ENCODE data around the gene TXNRD3. TPM values are rescaled to one million over a fixed set of nuclear protein-coding genes. Genes with fewer than 3 reads are reported as not detected.

TXNRD3 gene
- total RNA-seq, 1 experiment from 2014 or later: 22.5 TPM

DNA sequence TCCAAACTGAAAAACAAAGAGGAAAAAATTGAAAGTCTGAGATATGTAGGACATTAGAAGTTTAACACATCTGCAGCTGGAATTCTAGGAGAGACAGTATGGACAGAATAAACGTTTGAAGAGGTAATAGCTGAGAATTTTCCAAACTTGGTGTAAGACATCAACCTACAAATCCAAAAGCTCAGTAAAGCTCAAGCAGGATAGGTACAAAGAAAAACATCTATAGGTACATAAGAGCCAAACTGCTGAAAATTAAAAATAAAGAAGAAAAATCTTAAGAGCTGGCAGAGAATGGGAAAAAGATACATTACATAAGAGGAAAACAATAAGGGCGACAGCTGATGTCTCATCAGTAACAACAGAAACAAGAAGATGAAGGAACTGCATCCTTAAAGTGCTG is 73.4 kb downstream of the TXNRD3 start:
- Histone ChIP-seq H3F3A (ENCODE audit: insufficient read depth, low read depth) (no peaks in the 10 kb centered on the region), H3K79me2 (ENCODE audit: low read depth) (no peaks in the 10 kb centered on the region), H3K36me3 (ENCODE audit: low read depth) (no peaks in the 10 kb centered on the region), H2AFZ (no peak overlapping the region), H3K27me3 (ENCODE audit: insufficient read depth, low read depth) (peaks cover 38% of the 10 kb centered on the region), H3K9me2 (ENCODE audit: insufficient read depth) (no peaks in the 10 kb centered on the region), H3K4me2 (no peak overlapping the region), H4K20me1 (ENCODE audit: insufficient read depth) (no peaks in the 10 kb centered on the region), H3K4me1 (replicated peaks; ENCODE audit: insufficient read depth) (no peaks in the 10 kb centered on the region), H3K9me3 (ENCODE audit: insufficient read depth, low read depth) (no peaks in the 10 kb centered on the region), H3K27ac (no peak overlapping the region), H3K4me3 (no peak overlapping the region)
- DNase-seq: no peak
- no TSS peak for BruUV-seq (replicated peaks)
- intact Hi-C loops (cut with micrococcal nuclease; ENCODE audit: unreplicated experiment): no loop called here
- CTCF ChIA-PET: no interaction called here
- TF ChIP-seq EZH2 (IDR thresholded peaks at IDR 0.05; ENCODE audit: low read depth): no peak
- TF ChIP-seq, protein P1, sequence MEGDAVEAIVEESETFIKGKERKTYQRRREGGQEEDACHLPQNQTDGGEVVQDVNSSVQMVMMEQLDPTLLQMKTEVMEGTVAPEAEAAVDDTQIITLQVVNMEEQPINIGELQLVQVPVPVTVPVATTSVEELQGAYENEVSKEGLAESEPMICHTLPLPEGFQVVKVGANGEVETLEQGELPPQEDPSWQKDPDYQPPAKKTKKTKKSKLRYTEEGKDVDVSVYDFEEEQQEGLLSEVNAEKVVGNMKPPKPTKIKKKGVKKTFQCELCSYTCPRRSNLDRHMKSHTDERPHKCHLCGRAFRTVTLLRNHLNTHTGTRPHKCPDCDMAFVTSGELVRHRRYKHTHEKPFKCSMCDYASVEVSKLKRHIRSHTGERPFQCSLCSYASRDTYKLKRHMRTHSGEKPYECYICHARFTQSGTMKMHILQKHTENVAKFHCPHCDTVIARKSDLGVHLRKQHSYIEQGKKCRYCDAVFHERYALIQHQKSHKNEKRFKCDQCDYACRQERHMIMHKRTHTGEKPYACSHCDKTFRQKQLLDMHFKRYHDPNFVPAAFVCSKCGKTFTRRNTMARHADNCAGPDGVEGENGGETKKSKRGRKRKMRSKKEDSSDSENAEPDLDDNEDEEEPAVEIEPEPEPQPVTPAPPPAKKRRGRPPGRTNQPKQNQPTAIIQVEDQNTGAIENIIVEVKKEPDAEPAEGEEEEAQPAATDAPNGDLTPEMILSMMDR (conservative IDR thresholded peaks at IDR 0.05): no peak
- POLR2A ChIA-PET (ENCODE audit: unreplicated experiment): no interaction called here

- ChIA-PET CTCF (no interaction called here), POLR2A (ENCODE audit: unreplicated experiment) (no interaction called here)
- intact Hi-C loops (cut with micrococcal nuclease; ENCODE audit: unreplicated experiment): no loop called here
- H3K79me2 ChIP-seq (ENCODE audit: low read depth): no peaks in the 10 kb centered on the region
- H3K9me2 ChIP-seq (ENCODE audit: insufficient read depth): no peaks in the 10 kb centered on the region
- H3K27ac ChIP-seq: no peak overlapping the region
- no peaks in the 10 kb centered on the region for H3F3A ChIP-seq (ENCODE audit: insufficient read depth, low read depth)
- no peaks in the 10 kb centered on the region for H3K9me3 ChIP-seq (ENCODE audit: insufficient read depth, low read depth)
- H2AFZ ChIP-seq: no peak overlapping the region
- TF ChIP-seq, protein P1 (conservative IDR thresholded peaks at IDR 0.05): no peak
- no peak for TF ChIP-seq EZH2 (IDR thresholded peaks at IDR 0.05; ENCODE audit: low read depth)
- H3K4me2 ChIP-seq: no peak overlapping the region
- no peaks in the 10 kb centered on the region for H3K4me1 ChIP-seq (replicated peaks; ENCODE audit: insufficient read depth)
- H4K20me1 ChIP-seq (ENCODE audit: insufficient read depth): no peaks in the 10 kb centered on the region
- no TSS peak for BruUV-seq (replicated peaks)
- H3K27me3 ChIP-seq (ENCODE audit: insufficient read depth, low read depth): peaks cover 38% of the 10 kb centered on the region
- no peak for DNase-seq
- no peaks in the 10 kb centered on the region for H3K36me3 ChIP-seq (ENCODE audit: low read depth)
- no peak overlapping the region for H3K4me3 ChIP-seq
These were observed 74.2 kb downstream of the TXNRD3 start for GRCh38 chr3:126580746-126581145.

- TF ChIP-seq EZH2 (IDR thresholded peaks at IDR 0.05; ENCODE audit: low read depth): no peak
- TF ChIP-seq, protein P1 (conservative IDR thresholded peaks at IDR 0.05): no peak
- peaks cover 37% of the 10 kb centered on the region for H3K27me3 ChIP-seq (ENCODE audit: insufficient read depth, low read depth)
- intact Hi-C loops (cut with micrococcal nuclease; ENCODE audit: unreplicated experiment): no loop called here
- H3K36me3 ChIP-seq (ENCODE audit: low read depth): no peaks in the 10 kb centered on the region
- no peaks in the 10 kb centered on the region for H3K9me2 ChIP-seq (ENCODE audit: insufficient read depth)
- no peaks in the 10 kb centered on the region for H3K9me3 ChIP-seq (ENCODE audit: insufficient read depth, low read depth)
- H3K4me2 ChIP-seq: no peak overlapping the region
- H2AFZ ChIP-seq: no peak overlapping the region
- no peaks in the 10 kb centered on the region for H3K79me2 ChIP-seq (ENCODE audit: low read depth)
- BruUV-seq (replicated peaks): no TSS peak
- 0 out of 2 replicates have a peak, but pooled peaks cover under 1% of the 10 kb centered on the region for H3K4me1 ChIP-seq (replicated peaks; ENCODE audit: insufficient read depth)
- ChIA-PET POLR2A (ENCODE audit: unreplicated experiment) (no interaction called here), CTCF (no interaction called here)
- H3K27ac ChIP-seq: no peak overlapping the region
- DNase-seq: no peak
- no peak overlapping the region for H3K4me3 ChIP-seq
- H3F3A ChIP-seq (ENCODE audit: insufficient read depth, low read depth): no peaks in the 10 kb centered on the region
- no peaks in the 10 kb centered on the region for H4K20me1 ChIP-seq (ENCODE audit: insufficient read depth)
These were observed 76.2 kb downstream of the TXNRD3 start for GRCh38 chr3:126578702-126579101.

All from PC-9 (cell line).